ENCODE measurements around the gene RBM33. TPM values are rescaled to one million over a fixed set of nuclear protein-coding genes. Genes with fewer than 3 reads are reported as not detected.

RBM33 gene
- total and polyA plus RNA-seq, 2 donors from 2014 or later = 9.8 to 78.7 TPM

DNA sequence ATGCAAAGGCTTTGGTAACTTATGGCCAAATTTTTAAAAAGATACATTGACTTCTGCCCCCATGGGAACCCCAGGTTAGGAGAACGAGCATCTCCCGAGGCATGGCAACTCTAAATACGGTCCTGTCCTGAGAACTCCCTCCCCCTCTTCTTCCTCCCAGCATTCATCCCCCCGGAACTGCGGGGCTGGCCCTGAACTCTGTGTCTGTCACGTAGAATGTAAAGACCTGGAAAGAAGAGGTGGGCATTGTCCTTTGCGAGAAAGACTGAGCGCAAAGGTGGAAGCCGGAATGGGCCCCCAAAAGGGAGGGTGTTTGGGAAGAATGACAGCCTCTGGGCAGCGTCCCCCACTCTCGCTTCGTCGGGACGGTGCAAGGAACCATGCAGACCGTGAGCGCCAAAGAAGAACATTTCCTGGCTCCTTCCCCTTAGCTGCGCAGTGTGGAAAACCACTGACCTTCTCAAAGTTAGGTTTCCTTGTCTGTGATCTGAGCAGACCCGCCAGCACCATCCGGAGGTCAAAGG is 146.8 kb downstream of the RBM33 start:
- Histone ChIP-seq H3K27me3 (ENCODE audit: control insufficient read depth, insufficient read depth, low read length) (no peaks in the 10 kb centered on the region), H3K27ac (ENCODE audit: low read depth in 2 of 2, low read length in 2 of 2) (no peak overlapping the region), H3K9me3 (ENCODE audit: control insufficient read depth in 2 of 3, insufficient read depth in 1 of 3, low read length in 3 of 3) (no peaks in the 10 kb centered on the region), H3K4me1 (ENCODE audit: control insufficient read depth in 2 of 3, insufficient read depth in 2 of 3, low read depth in 1 of 3, low read length in 3 of 3) (no peaks in the 10 kb centered on the region), H3K9ac (ENCODE audit: low read length in 3 of 3) (no peak overlapping the region), H3K36me3 (ENCODE audit: control insufficient read depth in 2 of 3, insufficient read depth in 3 of 3, low read length in 3 of 3) (no peaks in the 10 kb centered on the region), H3K4me3 (ENCODE audit: low read length in 3 of 3) (no peak overlapping the region)
- TF ChIP-seq, protein P1, sequence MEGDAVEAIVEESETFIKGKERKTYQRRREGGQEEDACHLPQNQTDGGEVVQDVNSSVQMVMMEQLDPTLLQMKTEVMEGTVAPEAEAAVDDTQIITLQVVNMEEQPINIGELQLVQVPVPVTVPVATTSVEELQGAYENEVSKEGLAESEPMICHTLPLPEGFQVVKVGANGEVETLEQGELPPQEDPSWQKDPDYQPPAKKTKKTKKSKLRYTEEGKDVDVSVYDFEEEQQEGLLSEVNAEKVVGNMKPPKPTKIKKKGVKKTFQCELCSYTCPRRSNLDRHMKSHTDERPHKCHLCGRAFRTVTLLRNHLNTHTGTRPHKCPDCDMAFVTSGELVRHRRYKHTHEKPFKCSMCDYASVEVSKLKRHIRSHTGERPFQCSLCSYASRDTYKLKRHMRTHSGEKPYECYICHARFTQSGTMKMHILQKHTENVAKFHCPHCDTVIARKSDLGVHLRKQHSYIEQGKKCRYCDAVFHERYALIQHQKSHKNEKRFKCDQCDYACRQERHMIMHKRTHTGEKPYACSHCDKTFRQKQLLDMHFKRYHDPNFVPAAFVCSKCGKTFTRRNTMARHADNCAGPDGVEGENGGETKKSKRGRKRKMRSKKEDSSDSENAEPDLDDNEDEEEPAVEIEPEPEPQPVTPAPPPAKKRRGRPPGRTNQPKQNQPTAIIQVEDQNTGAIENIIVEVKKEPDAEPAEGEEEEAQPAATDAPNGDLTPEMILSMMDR (IDR thresholded peaks at IDR 0.05; ENCODE audit: borderline replicate concordance, extremely low read depth, insufficient read depth) = no peak
- DNase-seq (no peak), FAIRE-seq (no peak)
- intact Hi-C loops (cut with DNase I) = no loop called here

GRCh38 chr7:155791836-155792235 is 147.4 kb downstream of the RBM33 start:
- Histone ChIP-seq H3K4me3 (ENCODE audit: low read length in 3 of 3) (no peak overlapping the region), H3K27me3 (ENCODE audit: control insufficient read depth, insufficient read depth, low read length) (no peaks in the 10 kb centered on the region), H3K36me3 (ENCODE audit: control insufficient read depth in 2 of 3, insufficient read depth in 3 of 3, low read length in 3 of 3) (no peaks in the 10 kb centered on the region), H3K9me3 (ENCODE audit: control insufficient read depth in 2 of 3, insufficient read depth in 1 of 3, low read length in 3 of 3) (no peaks in the 10 kb centered on the region), H3K9ac (ENCODE audit: low read length in 3 of 3) (no peak overlapping the region), H3K4me1 (ENCODE audit: control insufficient read depth in 2 of 3, insufficient read depth in 2 of 3, low read depth in 1 of 3, low read length in 3 of 3) (peaks cover 0 to 2% (median 0%) of the 10 kb centered on the region in 3 donors), H3K27ac (ENCODE audit: low read depth in 2 of 2, low read length in 2 of 2) (no peak overlapping the region)
- DNase-seq = peak in 1 of 5 donors; percentile 7
- intact Hi-C loops (cut with DNase I) = no loop called here
- no peak for FAIRE-seq
- TF ChIP-seq, protein P1 (IDR thresholded peaks at IDR 0.05; ENCODE audit: borderline replicate concordance, extremely low read depth, insufficient read depth) = no peak

DNA sequence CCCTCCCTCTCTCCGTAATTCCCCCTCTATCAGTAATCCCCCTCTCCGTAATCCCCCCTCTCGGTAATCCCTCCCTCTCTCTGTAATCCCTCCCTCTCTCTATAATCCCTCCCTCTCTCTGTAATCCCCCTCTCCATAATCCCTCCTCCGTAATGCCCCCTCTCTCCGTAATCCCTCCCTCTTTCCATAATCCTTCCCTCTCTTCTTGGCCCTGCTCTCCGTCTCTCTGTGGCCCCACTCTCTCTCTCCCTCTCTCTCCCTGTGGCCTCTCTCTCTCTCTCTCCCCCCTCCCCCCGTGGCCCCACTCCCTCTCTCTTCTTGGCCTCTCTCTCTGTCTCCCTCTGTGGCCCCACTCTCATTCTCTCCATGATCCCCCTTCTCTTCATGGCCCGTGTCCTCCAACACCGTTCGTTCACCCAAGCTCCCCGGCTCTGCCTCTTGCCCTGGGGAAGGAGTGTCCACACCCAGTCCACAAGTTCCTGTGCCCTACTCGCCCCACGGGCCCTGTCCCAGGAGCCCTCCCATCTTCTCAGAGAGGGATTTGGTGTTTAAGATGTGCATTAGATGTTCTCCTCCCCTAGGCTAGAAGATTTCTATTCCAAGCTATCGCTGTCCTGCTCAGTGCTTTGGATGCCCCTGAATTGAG is 148.0 kb downstream of the RBM33 start:
- no peak for FAIRE-seq
- Histone ChIP-seq H3K4me3 (ENCODE audit: low read length in 3 of 3) (no peak overlapping the region), H3K27ac (ENCODE audit: low read depth in 2 of 2, low read length in 2 of 2) (no peak overlapping the region), H3K27me3 (ENCODE audit: control insufficient read depth, insufficient read depth, low read length) (no peaks in the 10 kb centered on the region), H3K9me3 (ENCODE audit: control insufficient read depth in 2 of 3, insufficient read depth in 1 of 3, low read length in 3 of 3) (no peaks in the 10 kb centered on the region), H3K4me1 (ENCODE audit: control insufficient read depth in 2 of 3, insufficient read depth in 2 of 3, low read depth in 1 of 3, low read length in 3 of 3) (peaks cover 0 to 2% (median 0%) of the 10 kb centered on the region in 3 donors), H3K36me3 (ENCODE audit: control insufficient read depth in 2 of 3, insufficient read depth in 3 of 3, low read length in 3 of 3) (no peaks in the 10 kb centered on the region), H3K9ac (ENCODE audit: low read length in 3 of 3) (no peak overlapping the region)
- TF ChIP-seq, protein P1 (IDR thresholded peaks at IDR 0.05; ENCODE audit: borderline replicate concordance, extremely low read depth, insufficient read depth) = no peak
- intact Hi-C loops (cut with DNase I) = no loop called here
- no peak for DNase-seq
